22Rv1 (cell line): ENCODE results near the gene TSC22D4.

Source experiments
- ZFX ChIP-seq: fragments of 450-650 bp; IDR thresholded peaks from 2 replicates; pipeline ENCODE4 v1.6.1; 2017; ENCODE audit warnings: antibody characterized with exemption, borderline replicate concordance
- TF ChIP-seq, protein P1 (sequence below): fragments of 450-650 bp; IDR thresholded peaks from 2 replicates; pipeline ENCODE4 v1.5.1; 2017; ENCODE audit warnings: mild to moderate bottlenecking

DNA sequence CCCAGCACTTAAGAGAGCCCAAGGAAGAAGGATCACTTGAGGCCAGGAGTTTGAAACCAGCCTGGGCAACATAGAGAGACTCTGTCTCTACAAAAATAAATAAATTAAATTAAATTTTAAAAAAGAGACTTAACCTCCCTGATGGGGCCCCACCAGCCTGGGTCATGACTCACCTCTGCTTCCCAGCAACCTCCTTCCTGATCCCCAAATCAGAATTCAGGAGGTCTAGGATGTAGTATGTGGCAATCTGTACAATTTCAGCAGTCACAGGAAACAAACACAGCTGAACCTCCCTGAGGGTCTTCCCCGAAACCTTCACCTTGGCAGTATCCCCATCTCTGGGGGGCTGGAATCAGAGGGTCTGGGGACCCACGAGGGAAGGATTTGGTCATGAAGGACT lies 33.0 kb downstream of the TSC22D4 start:
- TF ChIP-seq, protein P1, sequence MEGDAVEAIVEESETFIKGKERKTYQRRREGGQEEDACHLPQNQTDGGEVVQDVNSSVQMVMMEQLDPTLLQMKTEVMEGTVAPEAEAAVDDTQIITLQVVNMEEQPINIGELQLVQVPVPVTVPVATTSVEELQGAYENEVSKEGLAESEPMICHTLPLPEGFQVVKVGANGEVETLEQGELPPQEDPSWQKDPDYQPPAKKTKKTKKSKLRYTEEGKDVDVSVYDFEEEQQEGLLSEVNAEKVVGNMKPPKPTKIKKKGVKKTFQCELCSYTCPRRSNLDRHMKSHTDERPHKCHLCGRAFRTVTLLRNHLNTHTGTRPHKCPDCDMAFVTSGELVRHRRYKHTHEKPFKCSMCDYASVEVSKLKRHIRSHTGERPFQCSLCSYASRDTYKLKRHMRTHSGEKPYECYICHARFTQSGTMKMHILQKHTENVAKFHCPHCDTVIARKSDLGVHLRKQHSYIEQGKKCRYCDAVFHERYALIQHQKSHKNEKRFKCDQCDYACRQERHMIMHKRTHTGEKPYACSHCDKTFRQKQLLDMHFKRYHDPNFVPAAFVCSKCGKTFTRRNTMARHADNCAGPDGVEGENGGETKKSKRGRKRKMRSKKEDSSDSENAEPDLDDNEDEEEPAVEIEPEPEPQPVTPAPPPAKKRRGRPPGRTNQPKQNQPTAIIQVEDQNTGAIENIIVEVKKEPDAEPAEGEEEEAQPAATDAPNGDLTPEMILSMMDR = no peak
- TF ChIP-seq ZFX = no peak
